Measurements from ENCODE around the gene KIF26A. TPM values are rescaled to one million over a fixed set of nuclear protein-coding genes. Genes with fewer than 3 reads are reported as not detected.

The KIF26A gene
- total RNA-seq, 1 donor from 2014 or later: 1.4 TPM

GRCh38 chr14:104107611-104108569 is 30.5 kb upstream of the KIF26A start:
- no peaks in the 10 kb centered on the region for H3K9me3 ChIP-seq (ENCODE audit: insufficient read depth, low read depth, low read length)
- H3K36me3 Mint-ChIP-seq (ENCODE audit: low read depth, unreplicated experiment): no peaks in the 10 kb centered on the region
- no peak overlapping the region for H3K27ac Mint-ChIP-seq (ENCODE audit: unreplicated experiment)
- H3K9me3 Mint-ChIP-seq (ENCODE audit: unreplicated experiment): no peaks in the 10 kb centered on the region
- H3K36me3 ChIP-seq (ENCODE audit: insufficient read depth, low read length): no peaks in the 10 kb centered on the region
- H3K27ac ChIP-seq (ENCODE audit: low read depth, low read length): no peak overlapping the region
- no peak for FAIRE-seq
- TF ChIP-seq EZH2 (IDR thresholded peaks at IDR 0.05; ENCODE audit: insufficient read depth, low read length) (no peak), CTCF (IDR thresholded peaks at IDR 0.05; ENCODE audit: insufficient read depth, low read depth, low read length) (no peak)
- H3K79me2 ChIP-seq (ENCODE audit: insufficient read depth, low read length): no peaks in the 10 kb centered on the region
- no peak overlapping the region for H3K4me3 Mint-ChIP-seq (ENCODE audit: unreplicated experiment)
- H2AFZ ChIP-seq (ENCODE audit: low read depth, low read length): no peak overlapping the region
- DNase-seq (ENCODE audit: low read depth): no peak
- no peak overlapping the region for H3K4me3 ChIP-seq (ENCODE audit: insufficient read depth, low read depth, low read length)
- no peaks in the 10 kb centered on the region for H3K4me1 ChIP-seq (ENCODE audit: insufficient read depth, low read length)
- no peak overlapping the region for H3K9ac ChIP-seq (ENCODE audit: low read length)
- peaks cover 11% of the 10 kb centered on the region for H3K27me3 Mint-ChIP-seq (ENCODE audit: low read depth, unreplicated experiment)
- no peak overlapping the region for H3K4me2 ChIP-seq (ENCODE audit: low read length)
- no peaks in the 10 kb centered on the region for H4K20me1 ChIP-seq (ENCODE audit: insufficient read depth, low read length)
- no peaks in the 10 kb centered on the region for H3K27me3 ChIP-seq (ENCODE audit: insufficient read depth, low read length)
- no peaks in the 10 kb centered on the region for H3K4me1 Mint-ChIP-seq (ENCODE audit: low read depth, unreplicated experiment)

- Histone ChIP-seq H3K79me2 (ENCODE audit: insufficient read depth, low read length) (no peaks in the 10 kb centered on the region), H3K4me1 (ENCODE audit: insufficient read depth, low read length) (no peaks in the 10 kb centered on the region), H3K27me3 (ENCODE audit: insufficient read depth, low read length) (no peaks in the 10 kb centered on the region), H3K27ac (ENCODE audit: low read depth, low read length) (no peak overlapping the region), H3K4me2 (ENCODE audit: low read length) (no peak overlapping the region), H4K20me1 (ENCODE audit: insufficient read depth, low read length) (no peaks in the 10 kb centered on the region), H3K36me3 (ENCODE audit: insufficient read depth, low read length) (no peaks in the 10 kb centered on the region), H3K9me3 (ENCODE audit: insufficient read depth, low read depth, low read length) (no peaks in the 10 kb centered on the region), H3K9ac (ENCODE audit: low read length) (no peak overlapping the region), H3K4me3 (ENCODE audit: insufficient read depth, low read depth, low read length) (no peak overlapping the region), H2AFZ (ENCODE audit: low read depth, low read length) (no peak overlapping the region)
- no peaks in the 10 kb centered on the region for H3K9me3 Mint-ChIP-seq (ENCODE audit: unreplicated experiment)
- TF ChIP-seq EZH2 (IDR thresholded peaks at IDR 0.05; ENCODE audit: insufficient read depth, low read length) (no peak), CTCF (IDR thresholded peaks at IDR 0.05; ENCODE audit: insufficient read depth, low read depth, low read length) (no peak)
- DNase-seq (ENCODE audit: low read depth) (no peak), FAIRE-seq (no peak)
- H3K4me3 Mint-ChIP-seq (ENCODE audit: unreplicated experiment): no peak overlapping the region
- H3K36me3 Mint-ChIP-seq (ENCODE audit: low read depth, unreplicated experiment): no peaks in the 10 kb centered on the region
- no peak overlapping the region for H3K27ac Mint-ChIP-seq (ENCODE audit: unreplicated experiment)
- no peaks in the 10 kb centered on the region for H3K4me1 Mint-ChIP-seq (ENCODE audit: low read depth, unreplicated experiment)
- peaks cover 12% of the 10 kb centered on the region for H3K27me3 Mint-ChIP-seq (ENCODE audit: low read depth, unreplicated experiment)
Observed at GRCh38 chr14:104108570-104109541, 29.5 kb upstream of the KIF26A start.

Data from astrocyte (in vitro differentiated cells and primary cell).